Measurements from ENCODE around the gene DAGLA.

The DAGLA gene

DNA sequence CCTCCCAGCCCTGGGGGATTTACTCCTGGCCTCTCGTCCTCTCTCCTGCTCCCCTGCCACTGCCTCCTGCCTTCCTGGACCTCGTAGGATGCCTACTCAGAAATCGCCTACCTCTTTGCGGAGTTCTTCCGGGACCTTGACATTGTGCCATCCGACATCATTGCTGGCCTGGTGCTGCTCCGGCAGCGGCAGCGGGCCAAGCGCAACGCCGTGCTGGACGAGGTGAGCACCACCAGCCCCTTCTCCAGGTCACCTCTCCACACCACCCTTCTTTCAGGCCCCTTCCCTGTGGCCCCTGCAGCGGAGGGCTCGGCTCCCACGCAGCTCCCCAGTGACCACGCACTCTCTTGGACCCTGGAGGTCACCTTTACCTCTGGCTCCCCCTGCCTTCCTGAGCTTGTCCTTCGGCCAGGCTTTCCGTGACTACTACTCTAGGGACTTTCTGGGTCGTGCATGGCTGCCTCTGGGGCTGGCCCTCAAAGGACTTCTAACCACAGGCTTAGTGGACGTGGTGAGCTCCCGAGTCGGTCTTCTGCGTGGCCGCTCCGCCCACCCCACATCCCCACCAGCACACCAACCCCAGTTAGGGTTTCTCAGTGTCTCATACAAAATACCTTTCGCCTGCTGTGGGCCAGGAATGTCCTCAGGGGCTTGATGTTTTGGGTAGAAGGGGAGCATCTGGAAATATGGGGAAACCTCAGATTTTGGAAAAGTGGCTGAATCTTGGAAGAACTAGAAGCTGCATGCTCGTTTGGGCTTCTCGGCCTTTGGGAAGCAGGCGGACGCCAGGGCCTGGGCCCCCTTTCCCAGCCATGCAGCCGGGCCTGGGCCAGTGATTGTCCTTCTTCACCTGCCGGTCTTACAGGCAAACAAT is 48.1 kb downstream of the DAGLA start:
- in situ Hi-C loops (cut with MboI; ENCODE audit: low sequenced_read_pairs), result no loop called here

- in situ Hi-C loops (cut with MboI; ENCODE audit: low sequenced_read_pairs), result no loop called here
Observed at GRCh38 chr11:61728940-61729219, 48.7 kb downstream of the DAGLA start.

GRCh38 chr11:61730240-61730994 is 50.2 kb downstream of the DAGLA start:
- in situ Hi-C loops (cut with MboI; ENCODE audit: low sequenced_read_pairs), result no loop called here

GRCh38 chr11:61731211-61731951 is 51.2 kb downstream of the DAGLA start:
- in situ Hi-C loops (cut with MboI; ENCODE audit: low sequenced_read_pairs), result no loop called here

GRCh38 chr11:61731952-61732675 is 51.9 kb downstream of the DAGLA start:
- in situ Hi-C loops (cut with MboI; ENCODE audit: low sequenced_read_pairs), result no loop called here

GRCh38 chr11:61732705-61733104 is 52.5 kb downstream of the DAGLA start:
- in situ Hi-C loops (cut with MboI; ENCODE audit: low sequenced_read_pairs), result no loop called here

- in situ Hi-C loops (cut with MboI; ENCODE audit: low sequenced_read_pairs), result no loop called here
Observed at GRCh38 chr11:61733120-61733978, 53.2 kb downstream of the DAGLA start.

DNA sequence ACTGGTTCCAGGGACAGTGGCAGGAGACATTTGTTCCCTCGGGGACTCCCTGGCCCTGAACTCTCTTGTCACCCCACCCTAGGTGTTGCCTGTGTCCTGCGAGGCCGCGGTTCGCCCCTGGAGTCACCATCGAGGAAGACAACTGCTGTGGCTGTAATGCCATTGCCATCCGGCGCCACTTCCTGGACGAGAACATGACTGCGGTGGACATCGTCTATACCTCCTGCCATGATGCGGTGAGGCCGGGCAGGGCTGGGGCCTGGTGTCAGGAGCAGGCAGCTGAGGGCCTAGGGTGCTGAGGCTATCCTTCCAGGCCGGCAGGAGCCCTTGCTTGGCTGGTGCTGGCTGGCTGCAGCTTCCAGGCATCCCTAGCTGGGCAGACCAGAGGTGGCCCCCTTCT is 54.6 kb downstream of the DAGLA start:
- in situ Hi-C loops (cut with MboI; ENCODE audit: low sequenced_read_pairs), result no loop called here

- in situ Hi-C loops (cut with MboI; ENCODE audit: low sequenced_read_pairs), result no loop called here
Observed at GRCh38 chr11:61735391-61735790, 55.2 kb downstream of the DAGLA start.

DNA sequence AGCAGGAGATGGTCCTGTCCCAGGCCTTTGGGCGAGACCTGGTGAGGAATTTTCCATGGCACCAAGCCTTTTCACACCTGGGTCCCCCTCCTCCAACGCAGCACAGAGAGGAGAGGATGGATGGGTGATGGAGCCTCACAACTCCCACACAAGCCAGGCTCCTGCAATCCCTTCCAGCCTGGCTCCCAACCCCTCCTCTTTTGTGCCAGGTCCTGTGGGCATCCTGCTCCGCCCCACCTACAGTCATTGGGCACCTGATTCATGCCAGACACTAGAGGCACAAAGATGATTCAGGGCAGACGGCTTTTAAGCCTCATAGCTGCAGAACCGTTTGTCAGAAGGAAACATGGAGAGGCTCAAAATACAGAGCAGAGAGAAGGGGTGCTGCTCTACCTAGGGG is 56.1 kb downstream of the DAGLA start:
- in situ Hi-C loops (cut with MboI; ENCODE audit: low sequenced_read_pairs), result no loop called here

DNA sequence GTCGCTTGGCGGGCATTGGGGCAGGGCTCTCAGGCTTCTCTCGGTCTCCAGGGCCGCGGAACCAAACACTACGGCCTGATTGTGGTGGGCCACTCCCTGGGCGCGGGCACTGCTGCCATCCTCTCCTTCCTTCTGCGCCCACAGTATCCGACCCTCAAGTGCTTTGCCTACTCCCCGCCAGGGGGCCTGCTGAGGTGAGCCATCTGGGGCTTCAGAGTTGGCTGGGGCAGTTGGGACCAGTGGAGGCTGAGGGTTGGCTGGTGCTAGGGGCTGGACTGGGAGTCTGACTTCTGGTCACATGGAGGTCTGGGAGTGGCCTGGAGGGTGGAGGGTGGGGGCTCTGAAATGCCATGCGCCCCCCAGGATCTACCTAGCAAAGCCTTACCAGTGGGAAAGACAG is 56.9 kb downstream of the DAGLA start:
- in situ Hi-C loops (cut with MboI; ENCODE audit: low sequenced_read_pairs), result no loop called here

DNA sequence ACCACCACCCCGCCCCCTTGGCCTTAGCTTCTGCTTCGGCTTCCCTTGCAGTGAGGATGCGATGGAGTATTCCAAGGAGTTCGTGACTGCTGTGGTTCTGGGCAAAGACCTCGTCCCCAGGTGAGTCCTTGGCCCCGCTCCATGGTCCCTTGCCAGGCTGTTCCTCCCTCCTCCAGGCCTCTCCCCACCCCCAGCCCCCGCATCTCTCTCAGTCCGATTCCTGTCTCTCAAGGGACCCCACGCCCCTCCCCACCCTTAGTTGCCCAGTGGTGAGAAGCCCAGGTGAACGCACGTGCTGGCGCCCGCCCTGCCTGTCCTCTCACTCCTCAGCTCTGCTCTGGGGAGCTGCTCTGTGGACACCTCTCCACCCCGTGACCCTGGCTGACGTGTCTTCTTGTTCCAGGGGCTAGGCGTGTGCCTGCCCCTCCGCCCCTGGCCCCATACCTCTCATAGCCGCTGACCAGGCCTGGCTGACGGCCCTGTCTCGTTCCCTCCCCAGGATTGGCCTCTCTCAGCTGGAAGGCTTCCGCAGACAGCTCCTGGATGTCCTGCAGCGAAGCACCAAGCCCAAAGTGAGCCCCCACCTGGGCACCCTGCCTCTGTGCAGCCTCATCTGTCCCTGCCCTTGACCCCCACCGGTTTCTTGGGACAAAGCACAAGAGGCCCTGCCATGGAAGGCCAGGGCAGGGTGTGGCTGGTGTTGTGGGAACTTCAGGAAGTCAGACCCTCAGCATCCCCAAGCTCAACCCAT is 57.6 kb downstream of the DAGLA start:
- in situ Hi-C loops (cut with MboI; ENCODE audit: low sequenced_read_pairs), result no loop called here

DNA sequence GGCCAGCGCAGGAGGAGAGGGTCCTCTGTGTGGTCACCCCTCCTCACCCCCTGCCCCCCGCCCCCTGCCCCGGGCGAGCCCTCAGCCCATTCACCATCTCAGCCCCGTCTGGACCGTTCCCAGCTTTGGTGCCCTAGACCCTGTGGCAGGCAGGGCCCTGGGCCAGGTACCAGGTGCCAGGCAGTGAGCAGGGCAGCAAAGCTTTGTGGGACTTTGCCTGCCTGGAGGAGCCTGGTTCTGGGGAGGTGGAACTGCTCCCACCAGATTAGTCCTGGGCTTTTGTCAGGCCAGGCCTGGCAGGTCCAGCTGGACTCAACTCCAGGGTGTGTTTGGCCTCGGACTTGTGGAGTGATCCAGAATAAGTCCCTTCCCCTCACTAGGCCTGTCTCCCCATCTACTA is 58.6 kb downstream of the DAGLA start:
- in situ Hi-C loops (cut with MboI; ENCODE audit: low sequenced_read_pairs), result no loop called here

DNA sequence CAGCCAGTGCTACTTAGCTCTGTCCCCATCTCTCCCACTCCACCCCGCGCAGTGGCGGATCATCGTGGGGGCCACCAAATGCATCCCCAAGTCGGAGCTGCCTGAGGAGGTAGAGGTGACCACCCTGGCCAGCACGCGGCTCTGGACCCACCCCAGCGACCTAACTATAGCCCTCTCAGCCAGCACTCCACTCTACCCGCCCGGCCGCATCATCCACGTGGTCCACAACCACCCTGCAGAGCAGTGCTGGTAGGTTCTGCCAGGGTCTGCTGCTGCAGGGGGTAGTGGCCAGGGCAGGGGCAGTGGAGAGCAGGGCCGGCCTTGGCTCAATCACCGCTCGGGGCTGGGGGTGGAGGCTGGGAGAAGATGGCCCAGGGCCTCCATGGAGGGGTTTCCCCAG is 59.2 kb downstream of the DAGLA start:
- in situ Hi-C loops (cut with MboI; ENCODE audit: low sequenced_read_pairs), result no loop called here

GRCh38 chr11:61739966-61740365 is 59.8 kb downstream of the DAGLA start:
- in situ Hi-C loops (cut with MboI; ENCODE audit: low sequenced_read_pairs), result no loop called here

DNA sequence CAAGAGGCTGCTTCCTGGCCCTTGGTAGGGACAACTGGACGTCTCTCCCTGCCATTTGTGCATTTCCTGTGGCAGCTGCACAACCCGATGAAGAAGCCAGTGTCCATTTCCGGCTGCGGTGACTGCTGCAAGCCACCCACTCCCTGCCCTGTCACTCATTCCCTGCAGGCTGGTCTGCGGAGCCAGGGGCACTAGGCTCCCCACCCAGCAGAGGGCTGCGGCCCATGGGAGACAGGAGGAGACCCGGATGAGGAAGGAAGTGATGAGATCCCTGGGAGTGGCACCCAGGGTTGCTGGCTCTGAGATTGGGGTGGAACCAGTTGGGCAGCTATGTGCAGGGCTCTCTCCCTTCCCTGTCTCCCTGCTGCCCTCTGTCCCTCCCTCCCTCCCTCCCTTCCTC is 62.2 kb downstream of the DAGLA start:
- in situ Hi-C loops (cut with MboI; ENCODE audit: low sequenced_read_pairs), result no loop called here

- in situ Hi-C loops (cut with MboI; ENCODE audit: low sequenced_read_pairs), result no loop called here
Observed at GRCh38 chr11:61743486-61744095, 63.4 kb downstream of the DAGLA start.

DNA sequence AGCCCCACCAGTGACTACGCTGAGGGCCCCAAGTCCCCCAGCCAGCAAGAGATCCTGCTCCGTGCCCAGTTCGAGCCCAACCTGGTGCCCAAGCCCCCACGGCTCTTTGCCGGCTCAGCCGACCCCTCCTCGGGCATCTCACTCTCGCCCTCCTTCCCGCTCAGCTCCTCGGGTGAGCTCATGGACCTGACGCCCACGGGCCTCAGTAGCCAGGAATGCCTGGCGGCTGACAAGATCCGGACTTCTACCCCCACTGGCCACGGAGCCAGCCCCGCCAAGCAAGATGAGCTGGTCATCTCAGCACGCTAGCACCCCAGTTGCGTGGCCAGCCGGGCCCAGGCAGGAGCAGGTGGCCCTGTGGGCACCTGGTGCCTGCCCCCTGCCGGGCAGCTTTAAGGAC is 64.0 kb downstream of the DAGLA start:
- in situ Hi-C loops (cut with MboI; ENCODE audit: low sequenced_read_pairs), result no loop called here

- in situ Hi-C loops (cut with MboI; ENCODE audit: low sequenced_read_pairs), result no loop called here
Observed at GRCh38 chr11:61744609-61745156, 64.5 kb downstream of the DAGLA start.
